ENCODE results near the gene LGALSL. TPM values are rescaled to one million over a fixed set of nuclear protein-coding genes. Genes with fewer than 3 reads are reported as not detected.

Gene LGALSL
- polyA plus RNA-seq, 1 donor (not counting 4 experiments of a cell fraction or from before 2014, with no cell fraction given), result 55.4 TPM

DNA sequence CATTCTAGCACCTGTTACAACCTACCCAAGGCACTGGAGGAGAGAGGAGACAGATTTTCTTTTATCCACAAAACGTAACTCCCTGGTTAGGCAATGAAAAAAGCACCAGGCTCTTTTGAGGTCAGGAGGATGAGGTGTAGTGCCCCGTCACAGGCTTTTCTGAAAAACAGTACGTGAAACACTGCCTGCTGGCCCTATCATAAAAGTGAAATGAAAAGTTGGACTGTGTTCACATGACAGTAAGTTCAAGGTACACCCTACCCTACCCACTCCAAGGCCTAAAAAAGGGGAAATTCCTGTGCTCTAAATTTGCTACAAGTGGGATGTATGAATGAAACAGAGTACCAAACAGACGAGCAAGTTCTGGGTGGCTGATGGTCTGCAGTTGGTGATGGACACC is 17.6 kb downstream of the LGALSL start:
- Histone ChIP-seq H3K36me3 (ENCODE audit: control insufficient read depth in 2 of 2, extremely low read depth in 1 of 2, insufficient read depth in 2 of 2, low read length in 2 of 2) (no peaks in the 10 kb centered on the region), H3K4me1 (ENCODE audit: control insufficient read depth, extremely low read depth, insufficient read depth, low read length) (no peaks in the 10 kb centered on the region), H3K9me1 (ENCODE audit: control insufficient read depth, extremely low read depth, insufficient read depth, low read length) (no peaks in the 10 kb centered on the region), H2AFZ (ENCODE audit: control insufficient read depth, low read length) (no peak overlapping the region), H3K4me3 (ENCODE audit: control insufficient read depth in 2 of 3, extremely low read depth in 1 of 3, insufficient read depth in 2 of 3, low read depth in 1 of 3, low read length in 3 of 3) (no peak overlapping the region), H3K27ac (ENCODE audit: control insufficient read depth, insufficient read depth, low read length) (no peak overlapping the region), H3K27me3 (ENCODE audit: control insufficient read depth, extremely low read depth, insufficient read depth, low read length) (no peaks in the 10 kb centered on the region), H3K79me2 (ENCODE audit: control insufficient read depth, insufficient read depth, low read length) (no peaks in the 10 kb centered on the region), H3K9me3 (ENCODE audit: control insufficient read depth, low read depth, low read length) (no peaks in the 10 kb centered on the region), H3K4me2 (ENCODE audit: control insufficient read depth, extremely low read depth, insufficient read depth, low read depth, low read length) (no peak overlapping the region), H4K20me1 (ENCODE audit: control insufficient read depth, extremely low read depth, insufficient read depth, low read length) (no peaks in the 10 kb centered on the region), H3K9ac (ENCODE audit: control insufficient read depth, extremely low read depth, insufficient read depth, low read length) (no peak overlapping the region)
- DNase-seq (ENCODE audit: low read depth, low spot score), result no peak
- dilution Hi-C loops (cut with MboI; ENCODE audit: extremely low pct_ligation_motif_present, low sequenced_read_pairs), result no loop called here
- TF ChIP-seq, protein P1, sequence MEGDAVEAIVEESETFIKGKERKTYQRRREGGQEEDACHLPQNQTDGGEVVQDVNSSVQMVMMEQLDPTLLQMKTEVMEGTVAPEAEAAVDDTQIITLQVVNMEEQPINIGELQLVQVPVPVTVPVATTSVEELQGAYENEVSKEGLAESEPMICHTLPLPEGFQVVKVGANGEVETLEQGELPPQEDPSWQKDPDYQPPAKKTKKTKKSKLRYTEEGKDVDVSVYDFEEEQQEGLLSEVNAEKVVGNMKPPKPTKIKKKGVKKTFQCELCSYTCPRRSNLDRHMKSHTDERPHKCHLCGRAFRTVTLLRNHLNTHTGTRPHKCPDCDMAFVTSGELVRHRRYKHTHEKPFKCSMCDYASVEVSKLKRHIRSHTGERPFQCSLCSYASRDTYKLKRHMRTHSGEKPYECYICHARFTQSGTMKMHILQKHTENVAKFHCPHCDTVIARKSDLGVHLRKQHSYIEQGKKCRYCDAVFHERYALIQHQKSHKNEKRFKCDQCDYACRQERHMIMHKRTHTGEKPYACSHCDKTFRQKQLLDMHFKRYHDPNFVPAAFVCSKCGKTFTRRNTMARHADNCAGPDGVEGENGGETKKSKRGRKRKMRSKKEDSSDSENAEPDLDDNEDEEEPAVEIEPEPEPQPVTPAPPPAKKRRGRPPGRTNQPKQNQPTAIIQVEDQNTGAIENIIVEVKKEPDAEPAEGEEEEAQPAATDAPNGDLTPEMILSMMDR (optimal IDR thresholded peaks at IDR 0.05 in 1 of 3, IDR thresholded peaks at IDR 0.05 in 1 of 3, conservative IDR thresholded peaks at IDR 0.05 in 1 of 3; ENCODE audit: extremely low read depth in 1 of 3, insufficient read depth in 2 of 3, low read length in 3 of 3), result no peak
- TF ChIP-seq EZH2 (IDR thresholded peaks at IDR 0.05; ENCODE audit: low read length), result no peak
- no peak for FAIRE-seq

DNA sequence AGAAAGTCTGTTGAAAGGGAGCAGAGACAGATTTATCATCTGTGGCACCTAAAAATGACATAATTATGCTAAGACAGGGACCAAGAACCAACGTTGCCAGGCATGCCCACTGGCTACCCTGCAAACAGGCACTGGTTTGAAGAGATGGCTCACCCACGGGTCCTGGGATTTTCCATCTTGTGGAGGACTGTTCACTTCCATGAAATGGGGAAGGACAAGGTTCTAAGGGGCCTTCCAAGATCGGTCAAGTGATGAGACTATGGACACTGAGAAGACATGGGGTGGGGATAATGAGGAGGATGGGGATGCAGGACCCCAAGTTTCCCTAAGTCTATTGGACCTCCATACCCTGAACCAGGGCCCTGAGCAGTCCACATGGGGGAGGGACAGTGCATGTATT is 18.9 kb downstream of the LGALSL start:
- no peaks in the 10 kb centered on the region for H3K27me3 ChIP-seq (ENCODE audit: control insufficient read depth, extremely low read depth, insufficient read depth, low read length)
- no peak overlapping the region for H3K9ac ChIP-seq (ENCODE audit: control insufficient read depth, extremely low read depth, insufficient read depth, low read length)
- dilution Hi-C loops (cut with MboI; ENCODE audit: extremely low pct_ligation_motif_present, low sequenced_read_pairs), result no loop called here
- FAIRE-seq (no peak), DNase-seq (ENCODE audit: low read depth, low spot score) (no peak)
- no peak for TF ChIP-seq EZH2 (IDR thresholded peaks at IDR 0.05; ENCODE audit: low read length)
- TF ChIP-seq, protein P1 (optimal IDR thresholded peaks at IDR 0.05 in 1 of 3, IDR thresholded peaks at IDR 0.05 in 1 of 3, conservative IDR thresholded peaks at IDR 0.05 in 1 of 3; ENCODE audit: extremely low read depth in 1 of 3, insufficient read depth in 2 of 3, low read length in 3 of 3), result no peak
- H3K27ac ChIP-seq (ENCODE audit: control insufficient read depth, insufficient read depth, low read length), result no peak overlapping the region
- H4K20me1 ChIP-seq (ENCODE audit: control insufficient read depth, extremely low read depth, insufficient read depth, low read length), result no peaks in the 10 kb centered on the region
- no peak overlapping the region for H3K4me2 ChIP-seq (ENCODE audit: control insufficient read depth, extremely low read depth, insufficient read depth, low read depth, low read length)
- H3K4me1 ChIP-seq (ENCODE audit: control insufficient read depth, extremely low read depth, insufficient read depth, low read length), result no peaks in the 10 kb centered on the region
- H3K4me3 ChIP-seq (ENCODE audit: control insufficient read depth in 2 of 3, extremely low read depth in 1 of 3, insufficient read depth in 2 of 3, low read depth in 1 of 3, low read length in 3 of 3), result no peak overlapping the region
- H3K36me3 ChIP-seq (ENCODE audit: control insufficient read depth in 2 of 2, extremely low read depth in 1 of 2, insufficient read depth in 2 of 2, low read length in 2 of 2), result no peaks in the 10 kb centered on the region
- no peak overlapping the region for H2AFZ ChIP-seq (ENCODE audit: control insufficient read depth, low read length)
- H3K9me1 ChIP-seq (ENCODE audit: control insufficient read depth, extremely low read depth, insufficient read depth, low read length), result no peaks in the 10 kb centered on the region
- H3K79me2 ChIP-seq (ENCODE audit: control insufficient read depth, insufficient read depth, low read length), result no peaks in the 10 kb centered on the region
- no peaks in the 10 kb centered on the region for H3K9me3 ChIP-seq (ENCODE audit: control insufficient read depth, low read depth, low read length)
